HG03565 (cell line): ENCODE data around the gene HSP90AA1.

ENCODE experiments used
- ATAC-seq: cut with Tn5 transposase; IDR thresholded peaks from one replicate; pipeline ENCODE4 v1.9.1; 2021; ENCODE audit warnings: mild to moderate bottlenecking, moderate library complexity; ENCODE audit not compliant: unreplicated experiment

HSP90AA1 gene

DNA sequence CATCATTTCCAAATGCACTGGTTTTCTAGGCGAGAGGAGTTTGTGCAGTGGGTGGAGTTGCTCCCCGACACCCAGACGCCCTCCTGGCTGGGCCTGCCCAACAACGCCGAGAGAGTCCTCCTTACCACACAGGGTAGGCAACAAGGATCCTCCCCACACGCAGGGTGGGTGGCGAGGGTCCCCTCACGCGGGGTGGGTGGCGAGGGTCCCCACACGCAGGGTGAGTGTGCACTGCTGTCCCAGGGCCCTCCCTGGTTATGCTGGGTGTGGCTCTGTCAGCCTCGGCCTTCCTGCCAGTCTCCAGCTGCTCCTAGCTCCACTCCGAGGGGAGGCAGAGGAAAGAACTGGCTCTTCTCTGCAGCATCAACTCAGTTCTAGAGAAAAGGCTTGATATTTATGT lies 42.3 kb downstream of the HSP90AA1 start:
- ATAC-seq, result no peak

DNA sequence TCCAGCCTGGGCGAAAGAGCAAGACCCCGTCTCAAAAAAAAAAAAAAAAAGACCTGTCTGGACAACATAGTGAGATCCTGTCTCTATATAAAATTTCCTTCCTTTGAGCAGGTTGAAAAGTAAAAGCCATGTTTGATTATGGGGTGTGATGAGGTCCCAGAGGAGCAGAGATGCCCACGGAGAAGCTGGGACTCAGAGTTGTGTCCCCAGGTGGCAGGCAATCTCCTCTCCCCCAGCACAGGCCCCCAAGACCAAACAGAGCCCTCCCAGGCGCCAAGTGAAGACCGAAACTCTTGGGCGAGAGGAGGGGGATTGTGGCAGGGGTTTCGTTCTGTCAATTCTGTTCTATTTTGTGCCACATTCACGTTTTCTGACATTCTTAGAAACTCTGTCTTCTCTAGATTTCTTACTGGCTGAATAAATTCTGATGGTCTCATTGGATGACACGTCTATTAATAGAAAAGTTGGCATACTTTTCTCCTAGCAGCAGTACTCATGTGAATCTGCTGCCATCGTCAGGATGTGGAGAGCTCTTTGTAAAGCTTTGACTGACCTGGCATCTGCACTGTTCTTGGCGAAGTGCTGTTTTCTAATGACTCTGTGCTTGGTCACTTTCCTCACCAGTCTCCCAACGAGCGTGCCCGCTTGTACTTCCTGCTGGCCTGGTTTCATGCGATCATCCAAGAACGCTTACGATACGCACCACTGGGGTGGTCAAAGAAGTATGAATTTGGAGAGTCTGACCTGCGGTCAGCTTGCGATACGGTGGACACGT lies 43.4 kb downstream of the HSP90AA1 start:
- no peak for ATAC-seq

DNA sequence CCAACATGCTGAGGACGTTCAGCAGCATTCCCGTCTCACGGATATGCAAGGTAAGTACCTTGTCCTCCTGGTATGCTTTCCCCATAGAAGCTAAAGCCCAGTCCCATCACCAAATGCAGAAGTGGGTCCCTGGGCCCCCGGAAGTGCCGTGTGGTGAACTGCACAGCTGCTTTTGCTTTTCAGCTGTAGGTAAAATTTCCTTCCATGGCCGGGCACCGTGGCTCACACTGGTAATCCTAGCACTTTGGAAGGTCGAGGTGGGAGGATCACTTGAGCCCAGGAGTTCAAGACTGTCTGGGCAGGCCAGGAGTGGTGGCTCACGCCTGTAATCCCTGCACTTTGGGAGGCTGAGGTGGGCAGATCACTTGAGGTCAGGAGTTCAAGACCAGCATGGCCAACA lies 44.1 kb downstream of the HSP90AA1 start:
- ATAC-seq, result no peak

DNA sequence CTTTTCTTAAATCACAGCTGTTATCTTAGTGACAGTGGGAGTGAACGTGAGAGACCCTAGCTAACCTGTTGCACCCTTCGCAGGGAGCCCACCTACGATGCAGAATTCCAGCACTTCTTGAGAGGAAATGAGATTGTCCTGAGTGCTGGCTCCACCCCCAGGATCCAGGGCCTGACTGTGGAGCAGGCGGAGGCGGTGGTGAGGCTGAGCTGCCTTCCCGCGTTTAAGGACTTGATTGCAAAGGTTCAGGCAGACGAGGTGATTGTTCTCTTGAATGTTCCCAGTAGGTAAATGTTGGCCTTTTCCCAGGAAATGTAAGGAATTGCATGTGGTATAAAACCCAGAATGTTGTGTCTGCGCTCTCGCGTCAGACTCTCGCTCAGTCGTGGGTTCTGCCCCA lies 46.7 kb downstream of the HSP90AA1 start:
- no peak for ATAC-seq

DNA sequence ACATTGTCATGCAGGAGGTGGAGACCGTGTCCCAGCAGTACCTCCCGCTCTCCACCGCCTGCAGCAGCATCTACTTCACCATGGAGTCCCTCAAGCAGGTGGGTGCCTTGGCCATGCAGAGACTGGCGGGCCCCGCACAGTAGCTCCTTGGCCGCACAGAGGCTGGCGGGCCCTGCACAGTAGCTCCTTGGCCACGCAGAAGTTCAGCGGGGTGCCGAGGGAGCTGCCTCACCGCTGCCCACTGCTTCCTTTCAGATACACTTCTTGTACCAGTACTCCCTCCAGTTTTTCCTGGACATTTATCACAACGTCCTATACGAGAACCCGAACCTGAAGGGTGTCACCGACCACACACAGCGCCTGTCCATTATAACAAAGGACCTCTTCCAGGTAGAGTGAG lies 47.7 kb downstream of the HSP90AA1 start:
- ATAC-seq, result no peak

DNA sequence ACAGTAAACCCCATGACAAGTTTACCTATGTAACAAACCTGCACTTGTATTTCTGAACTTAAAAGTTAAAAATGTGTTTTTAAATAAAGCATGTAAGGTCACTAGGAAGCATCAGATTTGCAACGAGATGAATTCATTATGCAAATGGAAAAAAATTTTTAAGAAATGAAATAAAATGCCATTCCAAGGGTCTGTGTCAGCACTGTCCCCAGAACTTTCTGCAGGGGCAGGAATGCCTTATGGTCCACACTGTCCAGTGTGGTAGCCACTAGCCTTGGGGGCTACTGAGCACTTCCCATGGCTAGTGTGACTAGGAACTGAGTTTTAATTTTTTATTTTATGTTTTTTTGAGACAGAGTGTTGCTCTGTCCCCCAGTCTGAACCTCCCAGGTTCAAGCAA lies 49.2 kb downstream of the HSP90AA1 start:
- no peak for ATAC-seq

DNA sequence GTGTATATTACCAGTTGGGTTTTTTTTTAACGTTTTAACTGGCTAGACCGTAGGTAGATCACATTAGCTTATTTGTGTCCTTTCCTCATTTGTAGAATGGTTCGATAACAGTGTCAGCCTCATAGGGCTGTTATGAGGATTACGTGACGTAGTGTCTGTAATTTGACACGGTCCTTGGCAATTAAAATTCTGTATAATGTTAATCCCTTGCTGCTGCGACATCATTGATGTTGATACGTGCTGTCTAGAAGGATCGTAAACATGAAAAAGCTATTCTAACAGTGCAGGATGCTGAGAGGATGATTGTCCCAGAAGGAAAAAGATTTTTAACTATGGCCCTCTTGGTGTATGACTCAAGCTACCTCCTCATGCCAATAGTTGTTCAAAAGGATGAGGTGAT lies 50.9 kb downstream of the HSP90AA1 start:
- ATAC-seq, result no peak

DNA sequence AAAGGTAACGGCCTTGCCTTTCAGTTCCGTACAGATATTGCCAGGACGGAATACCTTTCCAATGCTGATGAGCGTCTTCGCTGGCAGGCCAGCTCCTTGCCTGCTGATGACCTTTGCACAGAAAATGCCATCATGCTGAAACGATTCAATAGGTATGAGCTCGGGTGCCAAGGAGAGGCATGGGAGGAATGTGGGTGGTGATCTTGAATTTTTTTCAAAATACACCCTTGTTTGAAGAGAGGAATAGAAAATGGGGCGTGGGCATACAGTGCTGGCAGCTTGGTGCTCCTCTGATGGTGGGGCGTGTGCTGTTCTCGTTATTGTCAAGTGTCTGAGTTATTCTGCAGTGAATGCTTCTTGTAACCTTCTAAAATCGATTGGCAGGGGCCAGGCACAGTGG lies 52.5 kb downstream of the HSP90AA1 start:
- no peak for ATAC-seq

DNA sequence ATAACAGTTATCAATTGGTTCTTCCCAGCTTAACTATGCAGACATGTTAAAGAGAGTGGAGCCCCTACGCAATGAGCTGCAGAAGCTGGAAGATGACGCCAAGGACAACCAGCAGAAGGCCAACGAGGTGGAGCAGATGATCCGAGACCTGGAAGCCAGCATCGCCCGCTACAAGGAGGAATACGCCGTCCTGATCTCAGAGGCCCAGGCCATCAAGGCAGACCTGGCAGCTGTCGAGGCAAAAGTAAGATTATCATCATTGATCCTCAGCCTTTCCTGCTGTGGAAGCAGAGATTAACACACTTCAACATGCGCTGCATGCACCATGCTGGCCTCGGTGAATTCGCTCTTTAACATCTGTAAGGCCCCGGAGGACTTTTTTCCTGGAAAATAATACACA lies 53.6 kb downstream of the HSP90AA1 start:
- ATAC-seq, result no peak
